Kidney (tissue), 14 donors: Measurements from ENCODE around the gene NT5E. TPM values are rescaled to one million over a fixed set of nuclear protein-coding genes. Genes with fewer than 3 reads are reported as not detected.

Experiments used
- DNase-seq, 5 donors: peaks; one replicate each; pipeline ENCODE4 v3.0.0-alpha.2; 2013 to 2020
- FAIRE-seq: peaks from 2 replicates; lab custom pipeline; 2012; peaks lifted over from hg19 to GRCh38; lab: Jason Lieb, UNC
- H3K27ac ChIP-seq, 2 donors: one replicate each; pipeline ENCODE4 v1.7.0; 2013; ENCODE audit warnings: low read depth in 2 of 2, low read length in 2 of 2, inconsistent platforms in 1 of 2
- H3K27me3 ChIP-seq: one replicate; pipeline ENCODE4 v1.7.1; 2013; ENCODE audit warnings: low read length, inconsistent platforms; ENCODE audit not compliant: control insufficient read depth, insufficient read depth
- H3K36me3 ChIP-seq, 3 donors: one replicate each; pipeline versions ENCODE4 v1.7.0 to v1.7.1; 2013; ENCODE audit warnings: low read length in 3 of 3, control low read depth in 1 of 3, inconsistent platforms in 1 of 3; ENCODE audit not compliant: insufficient read depth in 3 of 3, control insufficient read depth in 2 of 3
- H3K4me1 ChIP-seq, 3 donors: one replicate each; pipeline versions ENCODE4 v1.7.0 to v1.7.1; 2013; ENCODE audit warnings: low read length in 3 of 3, inconsistent platforms in 1 of 3, low read depth in 1 of 3; ENCODE audit not compliant: control insufficient read depth in 2 of 3, insufficient read depth in 2 of 3
- H3K4me3 ChIP-seq, 3 donors: one replicate each; pipeline versions ENCODE4 v1.7.0 to v1.8.1; 2013; ENCODE audit warnings: low read length in 3 of 3, control low read depth in 1 of 3, inconsistent platforms in 1 of 3
- H3K9ac ChIP-seq, 3 donors: one replicate each; pipeline versions ENCODE4 v1.7.0 to v1.7.1; 2013; ENCODE audit warnings: low read length in 3 of 3, control low read depth in 1 of 3, inconsistent platforms in 1 of 3
- H3K9me3 ChIP-seq, 3 donors: one replicate each; pipeline versions ENCODE4 v1.7.0 to v1.7.1; 2013; ENCODE audit warnings: low read length in 3 of 3, control low read depth in 1 of 3, inconsistent platforms in 1 of 3; ENCODE audit not compliant: control insufficient read depth in 2 of 3, insufficient read depth in 1 of 3
- intact Hi-C: fragments of 100-400 bp; cut with DNase I; formaldehyde crosslinking; loops from one replicate; pipeline ENCODE4 v1.11.1; 2022
- polyA plus RNA-seq: library from polyadenylated mRNA; stranded (reverse); fragments of 350-450 nt; fragmentation: Illumina TruSeq; extraction: RNeasy Lipid Tissue Mini Kit (QIAGEN cat#74804); gene quantifications from one replicate; pipeline ENCODE4 v1.2.3, GENCODE V29; 2014; ENCODE audit warnings: low read depth, low replicate concordance; ENCODE audit not compliant: insufficient read depth
- total RNA-seq: library from RNA; stranded (reverse); fragmentation: NEBNext Ultra II Directional; extraction: Animal tissue kit (Norgen Biotek cat#: 25700); gene quantifications from one replicate; pipeline ENCODE4 v1.2.1, GENCODE V29; 2021
- TF ChIP-seq, protein P1 (sequence below): IDR thresholded peaks from 3 replicates; pipeline ENCODE4 v1.5.1; 2012; ENCODE audit warnings: mild to moderate bottlenecking, moderate library complexity, borderline replicate concordance; ENCODE audit not compliant: insufficient read depth; ENCODE audit errors: extremely low read depth
- donor health status: control.
- donor health status: control.
- donor health status: control.
- donor health status: control.
- donor health status: control.
- donor health status: DM: yes; HTN: yes; CAD: no.
- donor health status: Normal renal cell carcinoma (clear cell type).

Gene NT5E
- total and polyA plus RNA-seq, 2 donors from 2014 or later: 13.1 to 41.0 TPM

- TF ChIP-seq, protein P1, sequence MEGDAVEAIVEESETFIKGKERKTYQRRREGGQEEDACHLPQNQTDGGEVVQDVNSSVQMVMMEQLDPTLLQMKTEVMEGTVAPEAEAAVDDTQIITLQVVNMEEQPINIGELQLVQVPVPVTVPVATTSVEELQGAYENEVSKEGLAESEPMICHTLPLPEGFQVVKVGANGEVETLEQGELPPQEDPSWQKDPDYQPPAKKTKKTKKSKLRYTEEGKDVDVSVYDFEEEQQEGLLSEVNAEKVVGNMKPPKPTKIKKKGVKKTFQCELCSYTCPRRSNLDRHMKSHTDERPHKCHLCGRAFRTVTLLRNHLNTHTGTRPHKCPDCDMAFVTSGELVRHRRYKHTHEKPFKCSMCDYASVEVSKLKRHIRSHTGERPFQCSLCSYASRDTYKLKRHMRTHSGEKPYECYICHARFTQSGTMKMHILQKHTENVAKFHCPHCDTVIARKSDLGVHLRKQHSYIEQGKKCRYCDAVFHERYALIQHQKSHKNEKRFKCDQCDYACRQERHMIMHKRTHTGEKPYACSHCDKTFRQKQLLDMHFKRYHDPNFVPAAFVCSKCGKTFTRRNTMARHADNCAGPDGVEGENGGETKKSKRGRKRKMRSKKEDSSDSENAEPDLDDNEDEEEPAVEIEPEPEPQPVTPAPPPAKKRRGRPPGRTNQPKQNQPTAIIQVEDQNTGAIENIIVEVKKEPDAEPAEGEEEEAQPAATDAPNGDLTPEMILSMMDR: no peak
- no peak for DNase-seq
- H3K27me3 ChIP-seq: no peaks in the 10 kb centered on the region
- no peak overlapping the region for H3K4me3 ChIP-seq
- no peaks in the 10 kb centered on the region for H3K36me3 ChIP-seq
- H3K9ac ChIP-seq: no peak overlapping the region
- no peaks in the 10 kb centered on the region for H3K9me3 ChIP-seq
- no peak for FAIRE-seq
- intact Hi-C loops: no loop called here
- H3K4me1 ChIP-seq: peaks cover 0 to 21% (median 5%) of the 10 kb centered on the region in 3 donors
- no peak overlapping the region for H3K27ac ChIP-seq
Measured at GRCh38 chr6:85406641-85407075, 43.2 kb upstream of the NT5E start.

DNA sequence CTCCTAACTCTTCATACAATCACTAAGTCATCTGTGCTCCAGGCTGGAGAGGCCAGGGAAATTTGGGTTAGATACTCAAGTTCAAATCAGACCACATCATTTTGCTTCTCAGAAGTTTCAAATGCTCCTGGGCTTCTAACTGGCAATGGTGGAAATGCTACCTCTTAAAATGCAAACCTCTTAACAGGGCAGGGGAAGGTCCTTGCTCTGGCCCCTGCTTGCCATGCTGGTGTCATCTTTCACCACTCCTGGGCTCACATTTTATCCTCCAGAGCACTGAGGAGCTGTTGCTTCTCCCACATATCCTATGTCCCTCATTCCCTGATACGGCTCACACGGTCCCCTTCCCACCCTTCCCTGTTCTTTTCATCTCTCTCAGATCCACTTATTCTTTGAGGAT is 41.8 kb upstream of the NT5E start:
- TF ChIP-seq, protein P1: no peak
- H3K4me3 ChIP-seq: no peak overlapping the region
- DNase-seq (no peak), FAIRE-seq (no peak)
- no peak overlapping the region for H3K9ac ChIP-seq
- H3K9me3 ChIP-seq: no peaks in the 10 kb centered on the region
- H3K27me3 ChIP-seq: no peaks in the 10 kb centered on the region
- intact Hi-C loops: no loop called here
- no peaks in the 10 kb centered on the region for H3K36me3 ChIP-seq
- no peak overlapping the region for H3K27ac ChIP-seq
- H3K4me1 ChIP-seq: peaks cover 0 to 19% (median 5%) of the 10 kb centered on the region in 3 donors

DNA sequence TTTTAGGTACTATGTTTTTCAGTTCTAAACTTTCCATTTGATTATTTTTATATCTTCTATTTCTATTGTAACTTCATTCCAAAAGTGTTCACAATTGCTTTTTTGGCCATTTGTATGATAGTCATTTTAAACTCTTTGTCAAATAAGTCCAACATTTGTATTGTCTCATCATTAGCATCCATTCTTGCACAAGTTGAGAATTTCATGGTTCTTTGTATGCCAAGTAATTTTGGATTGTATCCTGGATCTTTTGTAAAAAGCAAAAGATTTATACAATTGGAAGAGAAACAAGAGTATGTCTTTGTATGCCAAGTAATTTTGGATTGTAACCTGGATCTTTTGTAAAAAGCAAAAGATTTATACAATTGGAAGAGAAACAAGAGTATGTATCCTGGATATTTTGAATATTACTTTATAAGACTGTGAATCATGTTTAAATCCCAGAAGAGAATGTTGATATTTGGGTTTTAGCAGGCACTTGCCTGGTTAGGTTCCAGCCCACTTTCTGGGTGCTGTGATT is 36.9 kb upstream of the NT5E start:
- Histone ChIP-seq H3K27me3 (no peaks in the 10 kb centered on the region), H3K27ac (no peak overlapping the region), H3K9me3 (no peaks in the 10 kb centered on the region), H3K36me3 (no peaks in the 10 kb centered on the region), H3K4me1 (no peaks in the 10 kb centered on the region), H3K4me3 (no peak overlapping the region), H3K9ac (no peak overlapping the region)
- intact Hi-C loops: no loop called here
- TF ChIP-seq, protein P1: no peak
- DNase-seq (no peak), FAIRE-seq (no peak)

GRCh38 chr6:85416049-85416448 is 33.8 kb upstream of the NT5E start:
- H3K4me3 ChIP-seq: no peak overlapping the region
- intact Hi-C loops: no loop called here
- FAIRE-seq (no peak), DNase-seq (no peak)
- TF ChIP-seq, protein P1: no peak
- no peaks in the 10 kb centered on the region for H3K27me3 ChIP-seq
- H3K9me3 ChIP-seq: no peaks in the 10 kb centered on the region
- no peak overlapping the region for H3K27ac ChIP-seq
- no peaks in the 10 kb centered on the region for H3K36me3 ChIP-seq
- H3K9ac ChIP-seq: no peak overlapping the region
- no peaks in the 10 kb centered on the region for H3K4me1 ChIP-seq
